ENCODE results near the gene TSTD1.

The TSTD1 gene

DNA sequence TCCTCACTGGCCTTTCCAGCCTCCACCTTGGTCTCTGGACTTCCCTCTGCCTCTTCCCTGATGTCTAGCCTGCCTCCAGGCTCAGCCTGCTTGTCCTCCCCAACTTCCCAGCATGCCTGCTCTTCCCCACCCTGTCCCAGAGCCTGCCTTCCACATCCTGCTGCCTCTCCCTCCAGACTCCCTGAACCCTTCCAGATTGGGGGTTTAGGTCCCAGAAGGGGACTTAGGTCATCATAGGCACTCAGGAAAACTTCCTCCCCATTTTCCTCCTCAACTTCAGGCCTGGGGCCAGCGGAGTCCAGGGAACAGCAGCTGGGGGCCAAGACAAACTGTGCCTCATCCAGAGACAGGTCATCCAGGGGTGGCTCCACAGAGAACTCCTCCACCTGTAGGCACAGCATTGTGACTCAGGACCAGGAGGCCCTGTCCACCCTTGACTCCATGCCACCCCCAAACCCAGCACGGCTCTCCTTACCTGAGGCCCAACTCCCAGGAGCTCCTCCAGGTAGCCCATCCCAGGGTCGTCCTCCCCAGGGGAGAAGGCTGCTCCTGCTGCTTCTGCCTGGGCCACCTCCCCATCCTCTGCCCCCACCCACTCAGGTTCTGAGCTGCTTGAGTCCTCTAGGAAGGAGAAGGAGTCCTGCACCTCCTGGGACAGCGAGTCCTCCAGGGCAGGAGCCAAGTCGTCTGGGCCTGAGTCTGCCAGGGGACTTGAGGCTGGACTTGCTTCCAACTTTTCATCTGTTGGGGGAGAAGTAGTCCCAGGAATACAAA, 10.4 kb upstream of the TSTD1 start:
- H3K4me3 ChIP-seq (ENCODE audit: low read length), result no peak overlapping the region
- H3K36me3 ChIP-seq (ENCODE audit: control insufficient read depth, insufficient read depth, low read length), result no peaks in the 10 kb centered on the region
- no peaks in the 10 kb centered on the region for H3K9me3 ChIP-seq (ENCODE audit: control insufficient read depth, insufficient read depth, low read length)
- no peak overlapping the region for H3K27ac ChIP-seq (ENCODE audit: low read length)
- H3K27me3 ChIP-seq (ENCODE audit: control insufficient read depth, insufficient read depth, low read length), result no peaks in the 10 kb centered on the region
- no peaks in the 10 kb centered on the region; the same call in 1 of the 2 replicates for H3K4me1 ChIP-seq (ENCODE audit: control insufficient read depth, insufficient read depth, low read length)
- WGBS (ENCODE audit: insufficient coverage, insufficient read length), result no CpG with 5 or more reads among the region's 5 CpGs
- DNase-seq (ENCODE audit: low read depth, low spot score), result no peak

DNA sequence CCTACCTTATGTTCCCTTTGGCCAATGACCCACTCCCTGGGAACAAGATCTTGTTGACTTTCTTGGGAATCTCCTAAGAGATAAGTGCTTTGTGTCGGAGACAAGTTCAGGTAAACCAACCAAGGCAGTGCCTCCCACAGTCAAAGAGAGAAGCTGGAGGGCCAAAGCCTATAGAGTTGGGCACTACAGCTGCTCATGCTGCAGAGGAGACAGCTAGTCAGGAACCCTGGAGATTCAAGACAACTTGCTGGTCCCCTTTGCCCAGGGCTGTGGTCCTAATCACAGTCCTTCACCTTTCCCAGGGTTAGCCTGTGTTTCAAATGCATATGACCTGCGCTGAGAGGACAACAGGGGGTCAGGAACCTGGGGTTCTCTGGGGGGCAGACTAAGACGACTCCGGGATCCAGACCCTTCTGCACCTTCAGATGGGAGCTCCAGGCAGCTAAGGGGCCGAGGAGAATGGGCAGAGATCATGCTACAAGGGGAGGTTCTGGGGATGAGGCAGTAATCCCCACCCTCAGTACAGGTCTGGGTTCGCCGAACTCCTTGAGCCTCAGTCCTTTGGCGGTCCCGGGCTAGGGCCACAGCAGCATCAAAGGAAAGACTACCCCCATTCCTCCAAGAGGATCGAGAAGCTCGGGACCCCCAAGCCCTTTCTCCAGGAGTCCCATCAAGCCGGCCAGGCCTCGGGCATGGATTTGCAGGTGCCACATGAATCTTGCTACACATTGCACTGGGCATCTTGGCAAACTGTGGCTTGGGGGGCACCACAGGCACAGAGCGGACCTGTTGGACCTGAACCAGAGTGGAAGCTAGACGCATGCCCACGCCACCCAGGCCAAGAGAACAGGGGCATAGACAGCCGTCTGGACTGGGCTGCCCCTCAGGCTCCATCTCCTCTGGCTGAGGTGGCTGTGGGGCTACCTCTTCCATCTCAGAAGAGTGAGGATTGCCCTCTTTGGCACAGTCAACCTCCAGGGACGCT, 9.0 kb upstream of the TSTD1 start:
- H3K36me3 ChIP-seq (ENCODE audit: control insufficient read depth, insufficient read depth, low read length), result no peaks in the 10 kb centered on the region; the same call in 1 of the 2 replicates
- no peaks in the 10 kb centered on the region for H3K27me3 ChIP-seq (ENCODE audit: control insufficient read depth, insufficient read depth, low read length)
- no peak overlapping the region for H3K4me3 ChIP-seq (ENCODE audit: low read length)
- no CpG with 5 or more reads among the region's 18 CpGs for WGBS (ENCODE audit: insufficient coverage, insufficient read length)
- H3K9me3 ChIP-seq (ENCODE audit: control insufficient read depth, insufficient read depth, low read length), result no peaks in the 10 kb centered on the region
- DNase-seq (ENCODE audit: low read depth, low spot score), result no peak
- H3K27ac ChIP-seq (ENCODE audit: low read length), result no peak overlapping the region
- no peaks in the 10 kb centered on the region; the same call in 1 of the 2 replicates for H3K4me1 ChIP-seq (ENCODE audit: control insufficient read depth, insufficient read depth, low read length)

DNA sequence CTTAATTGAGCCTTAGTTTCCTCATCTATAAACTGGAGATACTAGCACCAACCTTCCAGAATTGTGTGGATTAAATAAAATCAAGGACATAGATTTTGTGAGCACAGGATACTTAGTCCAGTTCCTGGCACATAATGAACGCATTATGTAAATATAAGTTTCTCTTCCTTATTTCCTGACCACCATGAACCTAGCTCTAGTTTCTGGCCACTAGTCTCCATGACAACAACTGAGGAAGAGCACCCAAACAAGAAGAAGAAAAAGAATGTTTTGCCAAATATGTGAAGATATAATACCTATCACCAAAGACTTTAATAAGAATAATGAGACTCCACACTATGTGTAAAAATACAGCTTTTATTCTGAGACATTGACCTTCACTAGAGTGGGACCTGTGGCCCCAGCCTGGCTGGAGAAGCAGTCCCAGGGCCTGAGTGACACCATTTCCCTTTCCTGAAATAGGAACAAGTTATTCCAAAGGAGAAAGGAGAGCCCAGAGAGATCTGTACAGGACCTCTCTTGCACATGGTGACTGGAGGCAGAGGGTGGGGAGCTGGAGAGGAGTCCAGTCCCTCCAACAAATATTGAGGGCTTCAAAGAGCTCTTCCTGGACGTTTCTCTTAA, 8.0 kb upstream of the TSTD1 start:
- no peak for DNase-seq (ENCODE audit: low read depth, low spot score)
- WGBS (ENCODE audit: insufficient coverage, insufficient read length), result no CpG with 5 or more reads among the region's 2 CpGs
- Histone ChIP-seq H3K27ac (ENCODE audit: low read length) (no peak overlapping the region), H3K36me3 (ENCODE audit: control insufficient read depth, insufficient read depth, low read length) (peaks cover 4% of the 10 kb centered on the region; the same call in 1 of the 2 replicates), H3K4me3 (ENCODE audit: low read length) (no peak overlapping the region; the same call in 1 of the 2 replicates), H3K4me1 (ENCODE audit: control insufficient read depth, insufficient read depth, low read length) (no peaks in the 10 kb centered on the region; the same call in 1 of the 2 replicates), H3K27me3 (ENCODE audit: control insufficient read depth, insufficient read depth, low read length) (no peaks in the 10 kb centered on the region), H3K9me3 (ENCODE audit: control insufficient read depth, insufficient read depth, low read length) (no peaks in the 10 kb centered on the region)

DNA sequence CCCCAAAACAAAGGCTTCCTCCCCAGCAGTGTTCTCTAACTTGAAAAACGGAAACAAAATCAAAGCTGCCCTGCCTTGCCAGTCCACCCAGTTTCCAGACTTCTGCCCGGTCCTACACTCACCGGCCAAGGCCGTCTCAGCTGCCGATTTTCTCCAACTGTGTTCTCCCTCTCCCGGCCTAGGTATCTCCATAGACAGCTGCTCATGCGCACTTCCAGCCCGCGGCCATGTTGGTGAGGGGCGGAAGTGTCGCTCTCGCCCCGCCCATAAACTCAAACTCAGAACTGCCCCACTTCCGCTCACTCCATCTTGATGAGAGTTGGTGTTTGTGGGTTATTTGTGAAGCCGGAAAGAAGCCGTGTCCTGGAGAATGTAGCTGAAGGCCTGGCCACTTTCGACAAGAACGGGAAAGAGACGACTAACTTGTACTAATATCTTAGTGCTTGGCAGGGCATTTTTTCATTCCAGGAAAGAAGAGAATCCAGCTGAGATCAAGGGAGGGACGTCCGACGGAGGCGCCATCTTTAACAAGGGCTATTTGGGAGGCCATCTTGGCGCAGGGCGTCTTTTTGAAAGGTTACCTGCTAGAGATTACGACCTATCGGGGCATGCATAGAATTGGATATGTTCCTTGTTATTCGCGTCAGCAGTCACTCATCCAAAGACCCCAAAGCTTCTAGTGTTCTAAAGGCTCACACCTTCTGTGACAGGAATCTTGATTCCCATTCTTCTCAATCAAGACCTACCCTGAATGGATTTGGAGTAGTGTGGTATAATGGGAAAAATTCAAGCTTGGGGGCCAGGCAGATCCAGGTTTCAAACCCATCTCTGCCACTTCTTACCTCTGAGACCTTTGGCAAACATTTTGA, 7.2 kb upstream of the TSTD1 start, which contains the start of gene USF1:
USF1 (minus strand) TSS at position 242 of the 869 bp plus-strand sequence. CDS start 2,702 bp downstream, outside the sequence.
- Histone ChIP-seq H3K27me3 (ENCODE audit: control insufficient read depth, insufficient read depth, low read length) (no peaks in the 10 kb centered on the region), H3K4me3 (ENCODE audit: low read length) (peak within 1 kb of the TSS; percentile 84), H3K9me3 (ENCODE audit: control insufficient read depth, insufficient read depth, low read length) (no peaks in the 10 kb centered on the region), H3K27ac (ENCODE audit: low read length) (no peak within 1 kb of the TSS), H3K4me1 (ENCODE audit: control insufficient read depth, insufficient read depth, low read length) (no peaks in the 10 kb centered on the region; the same call in 1 of the 2 replicates), H3K36me3 (ENCODE audit: control insufficient read depth, insufficient read depth, low read length) (peaks cover 4% of the 10 kb centered on the region; the same call in 1 of the 2 replicates)
- WGBS (ENCODE audit: insufficient coverage, insufficient read length), result no CpG with 5 or more reads among the region's 29 CpGs
- DNase-seq (ENCODE audit: low read depth, low spot score), result peak; percentile 89

DNA sequence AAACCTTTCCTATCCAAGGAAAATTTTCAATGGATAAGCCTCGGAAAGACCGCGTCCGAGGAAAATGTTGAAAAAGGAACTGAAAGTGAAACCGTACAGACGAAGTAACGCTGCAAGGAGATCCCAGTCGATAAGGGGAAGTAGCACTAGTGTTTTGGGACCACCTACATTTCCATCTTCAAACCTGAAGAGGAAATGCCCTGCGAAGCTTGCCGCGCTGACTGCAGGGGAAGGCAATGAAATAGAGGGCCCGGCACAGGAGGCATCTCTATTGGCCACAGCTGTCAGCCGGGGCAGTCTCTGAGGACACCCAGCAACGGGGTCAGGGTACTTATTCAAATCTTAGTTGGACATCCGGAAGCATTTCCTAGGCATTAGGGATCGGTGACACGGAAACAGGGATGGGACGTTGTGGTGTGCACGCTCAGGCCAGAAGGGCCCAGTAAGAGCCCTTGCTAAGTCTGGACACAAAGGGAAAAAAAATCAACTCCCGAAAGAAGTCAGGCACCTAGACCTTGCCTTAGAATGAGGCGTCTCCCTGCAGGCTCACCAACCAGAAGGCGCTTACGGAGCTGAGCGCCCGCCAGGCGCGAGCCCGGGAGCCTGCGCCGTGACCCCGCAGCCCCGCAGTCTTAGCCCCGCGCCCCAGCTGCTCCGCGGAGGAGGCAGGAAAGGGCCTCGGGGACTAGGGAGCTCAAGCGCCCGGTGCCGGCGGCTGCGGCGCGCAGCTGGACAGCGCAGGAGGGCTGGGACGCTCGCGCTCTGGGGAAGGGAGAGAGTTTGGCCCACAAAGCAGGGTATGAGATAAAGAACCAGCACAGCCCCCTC, 6.4 kb upstream of the TSTD1 start:
- peaks cover 11% of the 10 kb centered on the region; the same call in 1 of the 2 replicates for H3K36me3 ChIP-seq (ENCODE audit: control insufficient read depth, insufficient read depth, low read length)

DNA sequence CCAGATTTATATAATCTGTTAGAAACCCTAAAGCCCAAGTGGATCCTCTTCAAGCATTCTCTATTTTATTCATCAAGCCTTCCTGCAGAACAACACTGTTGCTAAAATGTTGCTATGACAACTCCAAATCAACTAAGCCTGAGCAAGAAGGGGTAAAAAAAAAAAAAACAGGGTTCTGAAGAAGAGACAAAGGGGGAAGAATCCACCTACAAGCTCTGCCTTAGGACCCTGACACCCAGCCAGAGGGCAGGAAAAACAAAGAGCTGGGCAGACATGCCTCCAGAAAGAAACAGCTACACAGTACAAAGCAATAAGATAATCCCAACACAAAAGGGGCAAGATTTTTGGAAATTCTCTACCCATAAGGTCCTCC, 5.8 kb upstream of the TSTD1 start:
- H3K27ac ChIP-seq (ENCODE audit: low read length), result no peak overlapping the region
- no peaks in the 10 kb centered on the region; the same call in 1 of the 2 replicates for H3K4me1 ChIP-seq (ENCODE audit: control insufficient read depth, insufficient read depth, low read length)
- no peaks in the 10 kb centered on the region for H3K9me3 ChIP-seq (ENCODE audit: control insufficient read depth, insufficient read depth, low read length)
- peak overlapping the region; percentile 84; the same call in 1 of the 2 replicates for H3K4me3 ChIP-seq (ENCODE audit: low read length)
- H3K36me3 ChIP-seq (ENCODE audit: control insufficient read depth, insufficient read depth, low read length), result peaks cover 17% of the 10 kb centered on the region
- no peak for DNase-seq (ENCODE audit: low read depth, low spot score)
- no peaks in the 10 kb centered on the region for H3K27me3 ChIP-seq (ENCODE audit: control insufficient read depth, insufficient read depth, low read length)

More for the DNA sequence above, 6.4 kb upstream of the TSTD1 start:
- Histone ChIP-seq H3K4me3 (ENCODE audit: low read length) (peak overlapping the region; percentile 84), H3K4me1 (ENCODE audit: control insufficient read depth, insufficient read depth, low read length) (no peaks in the 10 kb centered on the region; the same call in 1 of the 2 replicates), H3K27ac (ENCODE audit: low read length) (no peak overlapping the region), H3K27me3 (ENCODE audit: control insufficient read depth, insufficient read depth, low read length) (no peaks in the 10 kb centered on the region), H3K9me3 (ENCODE audit: control insufficient read depth, insufficient read depth, low read length) (no peaks in the 10 kb centered on the region)
- no CpG with 5 or more reads among the region's 48 CpGs for WGBS (ENCODE audit: insufficient coverage, insufficient read length)
- DNase-seq (ENCODE audit: low read depth, low spot score), result no peak

DNA sequence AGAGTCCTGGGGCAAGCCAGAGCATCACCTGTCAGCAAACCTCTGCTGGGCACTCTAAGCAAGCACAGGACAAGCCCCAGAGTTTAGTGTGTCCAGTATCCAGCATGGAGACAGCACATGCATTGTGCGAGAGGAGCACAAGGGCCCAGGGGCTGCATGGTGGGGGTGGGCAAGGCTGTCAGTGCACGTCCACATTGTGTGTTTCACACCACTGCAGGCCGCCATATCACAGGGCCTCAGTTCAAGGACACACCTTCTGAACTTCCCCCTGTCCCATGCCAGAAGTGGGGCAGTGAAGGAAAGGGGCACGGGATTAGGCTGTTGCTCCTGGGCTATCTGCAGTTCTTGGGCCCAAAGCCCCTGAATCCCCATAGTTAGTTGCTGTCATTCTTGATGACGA, 782 bp upstream of the TSTD1 start:
- no peak overlapping the region for H3K4me3 ChIP-seq (ENCODE audit: low read length)
- DNase-seq (ENCODE audit: low read depth, low spot score), result no peak
- H3K9me3 ChIP-seq (ENCODE audit: control insufficient read depth, insufficient read depth, low read length), result no peaks in the 10 kb centered on the region
- H3K4me1 ChIP-seq (ENCODE audit: control insufficient read depth, insufficient read depth, low read length), result no peaks in the 10 kb centered on the region
- H3K27ac ChIP-seq (ENCODE audit: low read length), result no peak overlapping the region
- H3K36me3 ChIP-seq (ENCODE audit: control insufficient read depth, insufficient read depth, low read length), result peaks cover 18% of the 10 kb centered on the region
- WGBS (ENCODE audit: insufficient coverage, insufficient read length), result no CpG with 5 or more reads among the region's 5 CpGs
- H3K27me3 ChIP-seq (ENCODE audit: control insufficient read depth, insufficient read depth, low read length), result no peaks in the 10 kb centered on the region

DNA sequence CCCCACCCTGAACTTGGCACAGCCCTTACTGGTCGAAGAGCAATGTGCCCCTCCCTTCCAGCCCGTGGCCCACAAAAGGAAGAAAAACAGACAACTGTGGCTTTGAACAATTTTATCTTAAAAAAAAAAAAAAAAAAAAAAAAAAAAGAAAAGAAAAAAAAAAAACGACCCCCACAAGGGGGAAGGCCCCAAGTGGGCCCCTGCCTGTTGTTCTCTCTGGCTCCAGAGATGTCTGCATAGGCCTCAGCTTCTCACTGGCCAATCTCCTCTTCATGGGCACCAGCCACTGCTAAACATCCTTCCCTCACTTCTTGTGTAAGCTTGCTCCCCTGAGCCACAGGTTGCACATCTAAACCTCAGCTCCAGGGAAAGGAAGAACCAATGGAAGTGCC, 386 bp upstream of the TSTD1 start:
- no peaks in the 10 kb centered on the region for H3K9me3 ChIP-seq (ENCODE audit: control insufficient read depth, insufficient read depth, low read length)
- no peak overlapping the region for H3K27ac ChIP-seq (ENCODE audit: low read length)
- DNase-seq (ENCODE audit: low read depth, low spot score), result no peak
- H3K27me3 ChIP-seq (ENCODE audit: control insufficient read depth, insufficient read depth, low read length), result no peaks in the 10 kb centered on the region
- no peaks in the 10 kb centered on the region for H3K4me1 ChIP-seq (ENCODE audit: control insufficient read depth, insufficient read depth, low read length)
- peak overlapping the region; percentile 58; the same call in 1 of the 2 replicates for H3K4me3 ChIP-seq (ENCODE audit: low read length)
- peaks cover 18% of the 10 kb centered on the region for H3K36me3 ChIP-seq (ENCODE audit: control insufficient read depth, insufficient read depth, low read length)
- WGBS (ENCODE audit: insufficient coverage, insufficient read length), result no CpG with 5 or more reads among the region's 3 CpGs
